WERI-Rb-1 (cell line): ENCODE data around the gene DLG4.

Source experiments
- DNase-seq: peaks from one replicate; pipeline ENCODE4 v3.0.0-alpha.2; 2020
- H3K27ac ChIP-seq: fragments of 250-450 bp; sonication (Bioruptor Pico); 2 replicates; pipeline ENCODE4 v1.5.1; 2020; ENCODE audit warnings: mild to moderate bottlenecking, moderate library complexity
- H3K27me3 ChIP-seq: fragments of 250-450 bp; sonication (Bioruptor Pico); 2 replicates; pipeline ENCODE4 v1.5.1; 2021; ENCODE audit warnings: mild to moderate bottlenecking, low read depth, moderate library complexity; ENCODE audit not compliant: insufficient read depth, severe bottlenecking
- H3K36me3 ChIP-seq: fragments of 250-450 bp; sonication (Bioruptor Pico); 2 replicates; pipeline ENCODE4 v1.5.1; 2020; ENCODE audit warnings: mild to moderate bottlenecking, moderate library complexity
- H3K4me3 ChIP-seq: 2 replicates; pipeline ENCODE4 v1.5.1; 2011; ENCODE audit warnings: low read depth, mild to moderate bottlenecking, control low read depth, low read length
- H3K9me3 ChIP-seq: fragments of 250-450 bp; sonication (Bioruptor Pico); 2 replicates; pipeline ENCODE4 v1.5.1; 2021; ENCODE audit warnings: mild to moderate bottlenecking, moderate library complexity; ENCODE audit not compliant: severe bottlenecking
- CTCF ChIP-seq: IDR thresholded peaks from 2 replicates; pipeline ENCODE4 v1.5.1; 2011; ENCODE audit warnings: low read depth, mild to moderate bottlenecking, control low read depth, inconsistent platforms, low read length

Gene DLG4

GRCh38 chr17:7219812-7220592 is at the start of gene DLG4, which contains the start of gene ACADVL:
Gene DLG4 (minus strand): TSS chr17:7219836.
Gene ACADVL (plus strand): TSS chr17:7219938. CDS start chr17:7219985, 47 bp downstream.
- peaks cover 44% of the 10 kb centered on the region for H3K36me3 ChIP-seq
- H3K27me3 ChIP-seq, result no peaks in the 10 kb centered on the region
- no peak for TF ChIP-seq CTCF
- DNase-seq, result peak; percentile 90
- H3K27ac ChIP-seq, result peak within 1 kb of the TSS; percentile 94
- H3K9me3 ChIP-seq, result no peaks in the 10 kb centered on the region
- H3K4me3 ChIP-seq, result peak within 1 kb of the TSS; percentile 75

GRCh38 chr17:7266784-7267183 is 47.1 kb upstream of the DLG4 start:
- DNase-seq, result no peak
- no peaks in the 10 kb centered on the region for H3K36me3 ChIP-seq
- H3K27me3 ChIP-seq, result no peaks in the 10 kb centered on the region
- no peak overlapping the region for H3K4me3 ChIP-seq
- no peak for TF ChIP-seq CTCF
- no peaks in the 10 kb centered on the region for H3K9me3 ChIP-seq
- no peak overlapping the region for H3K27ac ChIP-seq

- no peak for DNase-seq
- H3K4me3 ChIP-seq, result no peak overlapping the region
- peak overlapping the region; percentile 42 for H3K27ac ChIP-seq
- peaks cover 10% of the 10 kb centered on the region for H3K36me3 ChIP-seq
- TF ChIP-seq CTCF, result no peak
- no peaks in the 10 kb centered on the region for H3K27me3 ChIP-seq
- H3K9me3 ChIP-seq, result no peaks in the 10 kb centered on the region
These were observed 44.1 kb upstream of the DLG4 start for GRCh38 chr17:7263801-7264078.

- Histone ChIP-seq H3K4me3 (no peak overlapping the region), H3K27ac (peak overlapping the region; percentile 42)
These were observed 43.5 kb upstream of the DLG4 start for GRCh38 chr17:7262935-7263800.

GRCh38 chr17:7262192-7262934 is 42.7 kb upstream of the DLG4 start, which contains the start of gene CLDN7:
Gene CLDN7 (minus strand): TSS chr17:7262478. CDS start chr17:7262043, 435 bp downstream.
- Histone ChIP-seq H3K27me3 (no peaks in the 10 kb centered on the region), H3K4me3 (peak within 1 kb of the TSS; percentile 56), H3K9me3 (no peaks in the 10 kb centered on the region), H3K27ac (peak within 1 kb of the TSS; percentile 71), H3K36me3 (peaks cover 24% of the 10 kb centered on the region)
- TF ChIP-seq CTCF, result no peak
- no peak for DNase-seq

More at GRCh38 chr17:7262935-7263800, 43.5 kb upstream of the DLG4 start:
- Histone ChIP-seq H3K9me3 (no peaks in the 10 kb centered on the region), H3K36me3 (peaks cover 15% of the 10 kb centered on the region), H3K27me3 (no peaks in the 10 kb centered on the region)
- TF ChIP-seq CTCF, result no peak
- peak; percentile 57 for DNase-seq
